Measurements from ENCODE around the gene XPNPEP1. TPM values are rescaled to one million over a fixed set of nuclear protein-coding genes. Genes with fewer than 3 reads are reported as not detected.

The XPNPEP1 gene
- 121 TPM for polyA plus RNA-seq (2012; ENCODE audit: insufficient read depth, insufficient read length, low read depth)

DNA sequence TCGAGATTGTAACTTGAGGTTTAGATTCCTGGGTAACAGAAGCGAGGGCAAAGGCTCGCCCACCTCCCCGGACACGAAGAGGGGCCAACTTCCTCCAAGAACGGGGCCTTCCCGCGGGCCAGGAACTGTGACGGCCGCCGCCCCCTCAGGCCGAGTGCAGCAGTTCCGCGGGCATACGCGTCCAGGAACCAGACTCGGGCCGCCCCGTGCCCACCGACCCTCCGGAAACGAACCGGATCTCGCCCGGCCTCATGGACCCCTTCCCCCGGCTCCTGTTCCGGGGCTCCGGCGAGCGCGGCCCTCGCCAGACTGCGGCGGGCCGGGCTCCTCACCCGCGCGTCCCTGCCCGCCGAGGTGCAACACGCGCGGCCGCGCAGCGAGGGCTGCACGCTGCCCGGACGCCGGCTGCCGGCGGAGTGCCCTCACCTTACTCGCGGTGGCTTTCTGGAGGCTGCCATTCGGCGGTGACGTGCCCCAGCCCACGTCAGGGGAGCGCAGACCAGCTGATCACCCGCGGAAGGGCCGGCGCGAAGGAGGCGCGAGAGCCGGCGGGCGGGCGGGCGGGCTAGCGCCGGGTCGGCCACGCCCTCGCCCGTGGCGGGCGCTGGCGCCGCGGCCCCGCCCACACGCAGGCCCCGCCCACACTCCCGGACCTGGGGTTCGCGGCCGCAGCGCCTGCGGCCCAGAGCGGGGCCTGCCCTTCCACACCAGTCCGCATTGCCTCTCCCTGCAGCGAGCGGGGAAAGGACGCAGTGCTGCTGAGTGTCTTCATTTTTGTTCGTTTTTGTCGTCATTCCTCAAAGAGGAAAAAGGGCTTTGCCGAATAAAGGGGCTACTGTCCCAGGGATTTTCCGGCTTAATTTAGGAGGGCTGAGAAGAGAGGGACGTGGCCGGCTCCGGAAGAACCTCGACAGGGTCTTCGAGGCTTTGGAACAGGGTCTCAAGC, at the start of gene XPNPEP1:
Gene XPNPEP1 (minus strand): TSS at position 536 of the 946 bp plus-strand sequence. CDS start 78 bp downstream, at position 458.
- TF ChIP-seq, protein P1, sequence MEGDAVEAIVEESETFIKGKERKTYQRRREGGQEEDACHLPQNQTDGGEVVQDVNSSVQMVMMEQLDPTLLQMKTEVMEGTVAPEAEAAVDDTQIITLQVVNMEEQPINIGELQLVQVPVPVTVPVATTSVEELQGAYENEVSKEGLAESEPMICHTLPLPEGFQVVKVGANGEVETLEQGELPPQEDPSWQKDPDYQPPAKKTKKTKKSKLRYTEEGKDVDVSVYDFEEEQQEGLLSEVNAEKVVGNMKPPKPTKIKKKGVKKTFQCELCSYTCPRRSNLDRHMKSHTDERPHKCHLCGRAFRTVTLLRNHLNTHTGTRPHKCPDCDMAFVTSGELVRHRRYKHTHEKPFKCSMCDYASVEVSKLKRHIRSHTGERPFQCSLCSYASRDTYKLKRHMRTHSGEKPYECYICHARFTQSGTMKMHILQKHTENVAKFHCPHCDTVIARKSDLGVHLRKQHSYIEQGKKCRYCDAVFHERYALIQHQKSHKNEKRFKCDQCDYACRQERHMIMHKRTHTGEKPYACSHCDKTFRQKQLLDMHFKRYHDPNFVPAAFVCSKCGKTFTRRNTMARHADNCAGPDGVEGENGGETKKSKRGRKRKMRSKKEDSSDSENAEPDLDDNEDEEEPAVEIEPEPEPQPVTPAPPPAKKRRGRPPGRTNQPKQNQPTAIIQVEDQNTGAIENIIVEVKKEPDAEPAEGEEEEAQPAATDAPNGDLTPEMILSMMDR (IDR thresholded peaks at IDR 0.05; ENCODE audit: low read depth, low read length) = no peak
- Histone ChIP-seq H3K4me3 (ENCODE audit: low read depth, low read length) (peak within 1 kb of the TSS; percentile 79), H3K36me3 (no peaks in the 10 kb centered on the region), H3K27me3 (no peaks in the 10 kb centered on the region), H3K9me3 (no peaks in the 10 kb centered on the region), H3K4me1 (peaks cover 2% of the 10 kb centered on the region; the same call in 1 of the 2 replicates)
- DNase-seq = peak; percentile 87

DNA sequence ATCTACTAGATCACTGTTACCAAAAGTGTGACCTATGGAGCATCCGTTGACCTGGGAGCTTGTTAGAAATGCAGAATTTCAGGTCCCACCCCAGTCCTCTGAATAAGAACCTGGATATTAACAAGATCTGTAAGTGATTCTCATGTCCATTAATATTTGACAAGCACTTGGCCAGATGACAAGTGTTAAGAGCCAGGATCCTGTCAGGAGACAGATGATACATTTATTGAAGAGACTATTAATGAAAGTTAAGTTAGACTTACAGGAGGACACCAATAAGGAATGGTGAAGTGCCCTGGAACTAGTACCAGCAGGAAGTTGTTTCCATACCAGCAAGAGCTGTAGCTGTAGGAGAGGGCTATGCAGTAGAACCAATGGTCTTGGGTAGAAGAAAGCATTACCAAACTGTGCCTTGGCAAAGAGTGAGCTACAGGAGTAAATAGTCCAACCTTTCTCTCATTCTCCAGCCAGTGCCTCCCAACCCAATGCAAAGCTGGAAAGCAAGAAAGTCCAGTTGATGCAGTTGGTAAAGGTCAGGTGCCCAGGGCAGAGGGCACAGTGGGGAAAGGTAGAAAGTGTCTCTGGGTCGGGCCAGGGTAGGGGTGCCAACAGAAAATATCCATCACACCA, 49.2 kb upstream of the XPNPEP1 start:
- peak; percentile 23 for DNase-seq
- peaks cover 61% of the 10 kb centered on the region for H3K4me1 ChIP-seq
- no peaks in the 10 kb centered on the region for H3K27me3 ChIP-seq
- H3K4me3 ChIP-seq (ENCODE audit: low read depth, low read length) = no peak overlapping the region
- no peaks in the 10 kb centered on the region for H3K36me3 ChIP-seq
- TF ChIP-seq, protein P1 (IDR thresholded peaks at IDR 0.05; ENCODE audit: low read depth, low read length) = no peak
- H3K9me3 ChIP-seq = no peaks in the 10 kb centered on the region

DNA sequence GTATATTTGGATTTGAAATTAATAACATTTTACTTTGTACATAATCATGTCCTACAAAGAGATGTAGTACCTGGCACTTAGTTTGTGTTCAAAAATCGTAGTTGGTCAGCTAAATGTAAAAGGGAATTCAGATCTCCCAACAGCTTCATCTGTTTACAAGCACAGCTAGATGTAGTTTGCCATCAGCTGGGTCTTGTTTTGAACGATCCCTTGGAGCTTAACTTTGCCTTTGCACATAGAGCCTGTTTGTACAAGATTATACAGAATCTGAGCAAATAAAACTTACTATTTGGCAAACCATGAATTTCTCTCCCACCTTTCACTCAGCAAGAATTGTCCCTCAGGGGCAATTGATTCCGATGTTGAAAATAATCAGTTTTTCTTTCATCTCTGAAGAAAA, 48.3 kb upstream of the XPNPEP1 start:
- peaks cover 56% of the 10 kb centered on the region for H3K4me1 ChIP-seq
- no peak for DNase-seq
- H3K9me3 ChIP-seq = no peaks in the 10 kb centered on the region
- TF ChIP-seq, protein P1 (IDR thresholded peaks at IDR 0.05; ENCODE audit: low read depth, low read length) = no peak
- H3K4me3 ChIP-seq (ENCODE audit: low read depth, low read length) = no peak overlapping the region
- H3K36me3 ChIP-seq = no peaks in the 10 kb centered on the region
- no peaks in the 10 kb centered on the region for H3K27me3 ChIP-seq

DNA sequence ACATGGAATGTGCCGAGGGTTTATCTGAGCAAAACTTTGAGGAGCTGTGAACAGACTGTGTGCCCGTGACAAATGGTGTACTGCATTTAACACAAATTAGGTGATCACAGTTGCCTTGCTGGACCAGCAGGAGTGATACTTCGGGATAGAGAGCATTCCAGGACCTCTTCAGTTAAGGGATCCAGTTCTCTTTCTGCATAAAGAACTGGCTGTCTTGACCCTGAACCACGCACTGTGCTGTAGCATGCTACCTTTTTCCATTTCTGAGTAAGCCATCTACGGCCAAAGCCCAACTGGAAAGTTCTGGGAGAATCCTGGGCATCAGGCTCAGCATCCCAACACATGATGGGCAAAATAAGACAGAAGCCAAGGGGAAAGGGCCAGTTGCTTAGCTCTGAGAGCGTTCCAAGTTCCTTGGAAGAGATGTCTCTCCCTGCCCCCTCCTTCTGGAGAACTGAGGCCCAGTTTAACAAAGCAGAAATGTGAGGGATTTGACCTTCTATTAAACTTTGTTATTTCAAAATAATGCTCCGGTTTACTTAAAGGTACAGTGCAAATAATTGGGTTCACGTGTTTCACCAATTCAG, 46.5 kb upstream of the XPNPEP1 start:
- no peak for DNase-seq
- Histone ChIP-seq H3K4me1 (peaks cover 55% of the 10 kb centered on the region), H3K27me3 (no peaks in the 10 kb centered on the region), H3K9me3 (no peaks in the 10 kb centered on the region), H3K4me3 (ENCODE audit: low read depth, low read length) (no peak overlapping the region), H3K36me3 (no peaks in the 10 kb centered on the region)
- TF ChIP-seq, protein P1 (IDR thresholded peaks at IDR 0.05; ENCODE audit: low read depth, low read length) = no peak

DNA sequence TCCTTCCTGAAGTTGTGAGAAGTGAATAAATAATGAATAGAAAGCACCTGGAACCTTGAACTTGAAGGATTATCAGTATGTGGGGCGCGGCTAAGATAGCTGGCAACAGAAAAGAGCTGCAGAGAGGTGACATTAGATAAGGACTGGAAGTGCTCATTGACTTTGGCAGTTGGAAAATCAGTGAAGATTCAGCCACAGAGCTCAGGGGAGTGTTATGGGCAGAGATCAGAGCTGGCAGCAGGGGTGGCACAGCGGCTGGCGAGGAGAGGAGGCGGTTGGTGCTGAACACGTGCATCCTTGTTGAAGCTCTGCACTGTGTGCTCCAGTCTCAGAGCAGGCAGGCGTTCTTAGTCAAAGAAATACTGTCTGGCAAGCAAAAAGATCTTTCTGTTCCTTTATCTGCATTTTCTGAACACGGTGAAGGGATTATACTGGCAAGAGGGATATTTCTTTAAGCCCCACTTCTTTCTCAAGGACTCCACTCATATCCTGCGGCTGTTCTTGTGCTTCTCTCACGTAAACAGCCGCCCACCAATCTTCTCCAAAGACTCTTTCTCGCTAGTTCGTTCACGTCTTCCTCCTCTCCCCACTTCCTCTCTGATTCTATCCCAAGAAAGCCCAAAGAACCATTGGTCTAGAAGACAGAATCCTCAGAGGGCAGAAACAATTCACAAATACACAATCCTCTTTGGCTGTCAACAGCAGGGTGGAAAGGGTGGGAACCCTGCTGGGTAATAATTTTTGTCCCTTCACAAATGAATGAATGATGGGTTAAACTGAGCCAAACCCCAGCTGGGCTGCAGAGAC, 45.8 kb upstream of the XPNPEP1 start:
- H3K4me1 ChIP-seq = peaks cover 55% of the 10 kb centered on the region
- DNase-seq = no peak
- no peaks in the 10 kb centered on the region for H3K27me3 ChIP-seq
- no peaks in the 10 kb centered on the region for H3K9me3 ChIP-seq
- H3K4me3 ChIP-seq (ENCODE audit: low read depth, low read length) = no peak overlapping the region
- no peaks in the 10 kb centered on the region for H3K36me3 ChIP-seq
- TF ChIP-seq, protein P1 (IDR thresholded peaks at IDR 0.05; ENCODE audit: low read depth, low read length) = no peak
